Transverse colon (tissue), 1 donor: ENCODE results near the gene KCNT1.

ENCODE experiments used
- EP300 ChIP-seq: sonication (generic); formaldehyde crosslinking; IDR thresholded peaks from one replicate; pipeline ENCODE4 v1.6.1; 2017; ENCODE audit warnings: antibody characterized with exemption, low read depth
- POLR2A ChIP-seq: fragments of 450-650 bp; IDR thresholded peaks from one replicate; pipeline ENCODE4 v1.6.1; 2016; ENCODE audit warnings: antibody characterized with exemption, mild to moderate bottlenecking, moderate library complexity

DNA sequence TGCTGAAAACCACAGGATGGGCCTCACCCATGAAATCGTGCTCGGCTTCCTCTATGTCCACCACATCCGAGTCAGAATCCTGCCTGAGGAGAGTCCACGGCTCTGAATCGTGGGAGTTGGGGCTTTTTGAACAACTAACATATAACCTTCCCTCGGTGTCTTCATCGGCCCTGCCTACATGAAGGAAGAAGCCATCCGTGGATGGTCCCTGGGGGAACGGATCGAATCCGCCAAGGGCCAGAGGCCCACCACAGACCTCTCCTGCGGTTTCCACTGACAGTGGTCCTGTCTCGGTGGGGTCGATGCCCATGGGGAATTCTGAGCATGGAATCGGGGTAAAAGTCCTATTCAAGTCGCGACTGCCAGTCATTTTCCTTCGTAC, 120.4 kb downstream of the KCNT1 start:
- TF ChIP-seq POLR2A (no peak), EP300 (no peak)
